Measurements from ENCODE around the gene PPP2R5B.
"Not testable (repeated sequence)": the region's sequence is repeated elsewhere in the genome, so short reads cannot be mapped to it uniquely, and the experiment has no call there.

PPP2R5B gene

GRCh38 chr11:64976651-64977050 lies 52.2 kb downstream of the PPP2R5B start:
- no peak for DNase-seq (ENCODE audit: low read depth in 2 of 2)

DNA sequence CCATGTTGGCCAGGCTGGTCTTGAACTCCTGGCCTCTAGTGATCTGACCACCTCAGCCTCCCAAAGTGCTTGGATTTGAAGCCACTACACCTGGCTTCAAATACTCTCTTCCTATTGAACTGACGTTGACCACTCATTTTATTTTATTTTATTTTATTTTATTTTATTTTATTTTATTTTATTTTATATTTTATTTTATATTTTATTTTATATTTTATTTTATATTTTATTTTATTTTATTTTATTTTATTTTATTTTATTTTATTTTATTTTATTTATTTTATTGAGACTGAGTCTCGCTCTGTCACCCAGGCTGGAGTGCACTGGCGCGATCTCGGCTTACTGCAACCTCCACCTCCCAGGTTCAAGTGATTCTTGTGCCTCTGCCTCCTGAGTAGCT lies 58.9 kb downstream of the PPP2R5B start:
- DNase-seq (ENCODE audit: low read depth in 2 of 2), result not testable (repeated sequence)

Data from stimulated activated CD4-positive, alpha-beta T cell treated with anti-CD3 and anti-CD28 coated beads, Interleukin-12 subunit alpha, Interleukin-12 subunit beta, amount 100 ng/mL, for 24 hours (primary cell).